Left ventricle myocardium inferior (tissue), 1 donor: ENCODE data around the gene NDUFS2. TPM values are rescaled to one million over a fixed set of nuclear protein-coding genes. Genes with fewer than 3 reads are reported as not detected.

ENCODE experiments used
- DNase-seq: peaks from one replicate; pipeline ENCODE4 v3.0.0-alpha.2; 2020
- H3K27ac ChIP-seq: fragments of 200-600 bp; replicated peaks from 2 replicates; pipeline ENCODE4 v1.8.0; 2021
- H3K27me3 ChIP-seq: fragments of 200-600 bp; 2 replicates; pipeline ENCODE4 v1.8.0; 2021; ENCODE audit warnings: low read depth
- H3K36me3 ChIP-seq: fragments of 200-600 bp; 2 replicates; pipeline ENCODE4 v1.8.0; 2021
- H3K4me1 ChIP-seq: fragments of 200-600 bp; 2 replicates; pipeline ENCODE4 v1.8.0; 2021
- H3K4me3 ChIP-seq: fragments of 200-600 bp; 2 replicates; pipeline ENCODE4 v1.8.0; 2021; ENCODE audit warnings: mild to moderate bottlenecking, moderate library complexity
- H3K9me3 ChIP-seq: fragments of 200-600 bp; replicated peaks from 2 replicates; pipeline ENCODE4 v1.8.0; 2021
- intact Hi-C: fragments of 100-400 bp; cut with micrococcal nuclease; formaldehyde crosslinking; loops from one replicate; pipeline ENCODE4 v1.11.0; 2022
- total RNA-seq: library from RNA; stranded (reverse); fragmentation: NEBNext Ultra II Directional; extraction: Animal tissue kit (Norgen Biotek cat#: 25700); gene quantifications from one replicate; pipeline ENCODE4 v1.2.1, GENCODE V29; 2021
- TF ChIP-seq, protein P1 (sequence below): fragments of 200-600 bp; IDR thresholded peaks from 2 replicates; pipeline ENCODE4 v1.8.0; 2021; ENCODE audit warnings: antibody characterized with exemption, mild to moderate bottlenecking, borderline replicate concordance
- donor health status: DM: no; HTN: yes; CAD: no; lungs with severe emphysema.

Gene NDUFS2
- total RNA-seq, 1 donor from 2014 or later, result 302 TPM

DNA sequence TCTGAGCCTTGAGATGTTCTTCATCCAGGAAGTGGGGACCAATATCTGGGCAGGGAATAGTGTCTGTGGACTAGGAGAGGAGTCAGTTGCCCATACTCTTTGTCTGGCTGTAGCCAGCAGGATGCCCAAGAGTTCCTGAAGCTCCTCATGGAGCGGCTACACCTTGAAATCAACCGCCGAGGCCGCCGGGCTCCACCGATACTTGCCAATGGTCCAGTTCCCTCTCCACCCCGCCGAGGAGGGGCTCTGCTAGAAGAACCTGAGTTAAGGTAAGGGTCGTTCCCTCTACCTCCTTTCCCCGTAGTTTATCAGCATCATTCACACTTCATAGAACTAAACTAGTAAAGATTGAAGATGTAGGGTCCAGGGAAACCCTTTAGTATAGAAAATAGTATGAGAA lies 39.4 kb upstream of the NDUFS2 start:
- no peak overlapping the region for H3K27ac ChIP-seq
- H3K27me3 ChIP-seq, result no peaks in the 10 kb centered on the region
- no peak for DNase-seq
- peaks cover 66% of the 10 kb centered on the region for H3K4me1 ChIP-seq
- intact Hi-C loops, result no loop called here
- TF ChIP-seq, protein P1, sequence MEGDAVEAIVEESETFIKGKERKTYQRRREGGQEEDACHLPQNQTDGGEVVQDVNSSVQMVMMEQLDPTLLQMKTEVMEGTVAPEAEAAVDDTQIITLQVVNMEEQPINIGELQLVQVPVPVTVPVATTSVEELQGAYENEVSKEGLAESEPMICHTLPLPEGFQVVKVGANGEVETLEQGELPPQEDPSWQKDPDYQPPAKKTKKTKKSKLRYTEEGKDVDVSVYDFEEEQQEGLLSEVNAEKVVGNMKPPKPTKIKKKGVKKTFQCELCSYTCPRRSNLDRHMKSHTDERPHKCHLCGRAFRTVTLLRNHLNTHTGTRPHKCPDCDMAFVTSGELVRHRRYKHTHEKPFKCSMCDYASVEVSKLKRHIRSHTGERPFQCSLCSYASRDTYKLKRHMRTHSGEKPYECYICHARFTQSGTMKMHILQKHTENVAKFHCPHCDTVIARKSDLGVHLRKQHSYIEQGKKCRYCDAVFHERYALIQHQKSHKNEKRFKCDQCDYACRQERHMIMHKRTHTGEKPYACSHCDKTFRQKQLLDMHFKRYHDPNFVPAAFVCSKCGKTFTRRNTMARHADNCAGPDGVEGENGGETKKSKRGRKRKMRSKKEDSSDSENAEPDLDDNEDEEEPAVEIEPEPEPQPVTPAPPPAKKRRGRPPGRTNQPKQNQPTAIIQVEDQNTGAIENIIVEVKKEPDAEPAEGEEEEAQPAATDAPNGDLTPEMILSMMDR, result no peak
- no peaks in the 10 kb centered on the region for H3K9me3 ChIP-seq
- H3K36me3 ChIP-seq, result peaks cover 33% of the 10 kb centered on the region
- H3K4me3 ChIP-seq, result no peak overlapping the region

DNA sequence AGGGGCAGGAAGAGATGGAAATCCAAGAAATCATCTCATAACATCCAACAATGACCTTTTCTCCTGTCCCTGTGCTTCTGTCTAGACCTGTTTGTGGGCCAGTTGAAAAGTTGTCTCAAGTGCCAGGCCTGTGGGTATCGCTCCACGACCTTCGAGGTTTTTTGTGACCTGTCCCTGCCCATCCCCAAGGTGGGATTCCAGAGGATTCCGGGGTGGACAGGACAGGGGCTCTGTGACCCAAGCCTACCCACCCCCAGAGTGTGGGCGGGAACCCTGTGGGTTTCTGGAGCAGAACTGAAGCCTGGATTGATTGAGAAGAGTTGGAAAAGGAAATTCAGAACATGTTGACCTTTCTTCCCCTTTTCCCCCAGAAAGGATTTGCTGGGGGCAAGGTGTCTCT lies 38.4 kb upstream of the NDUFS2 start:
- intact Hi-C loops, result no loop called here
- DNase-seq, result no peak
- no peak overlapping the region for H3K27ac ChIP-seq
- H3K4me1 ChIP-seq, result peaks cover 64% of the 10 kb centered on the region
- H3K4me3 ChIP-seq, result no peak overlapping the region
- TF ChIP-seq, protein P1, result no peak
- peaks cover 25% of the 10 kb centered on the region for H3K36me3 ChIP-seq
- H3K9me3 ChIP-seq, result no peaks in the 10 kb centered on the region
- H3K27me3 ChIP-seq, result no peaks in the 10 kb centered on the region

DNA sequence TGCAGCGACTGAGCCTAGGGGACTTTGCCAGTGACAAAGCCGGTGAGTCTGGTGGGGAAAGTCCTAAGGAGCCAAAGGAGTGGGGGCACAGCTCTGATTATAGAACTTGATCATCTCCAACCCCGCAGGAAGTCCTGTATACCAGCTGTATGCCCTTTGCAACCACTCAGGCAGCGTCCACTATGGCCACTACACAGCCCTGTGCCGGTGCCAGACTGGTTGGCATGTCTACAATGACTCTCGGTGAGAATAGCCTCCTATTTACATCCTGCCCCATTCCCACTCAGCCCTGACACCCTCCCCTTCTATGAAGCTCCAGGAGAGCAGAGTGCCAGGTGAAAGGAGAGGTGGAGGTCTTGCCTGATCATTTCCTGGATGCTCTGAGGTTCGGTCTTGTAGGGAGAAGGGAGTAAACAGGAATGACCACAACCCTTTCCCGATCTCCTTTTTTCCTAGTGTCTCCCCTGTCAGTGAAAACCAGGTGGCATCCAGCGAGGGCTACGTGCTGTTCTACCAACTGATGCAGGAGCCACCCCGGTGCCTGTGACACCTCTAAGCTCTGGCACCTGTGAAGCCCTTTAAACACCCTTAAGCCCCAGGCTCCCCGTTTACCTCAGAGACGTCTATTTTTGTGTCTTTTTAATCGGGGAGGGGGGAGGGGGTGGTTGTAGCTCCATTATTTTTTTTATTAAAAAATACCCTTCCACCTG lies 37.1 kb upstream of the NDUFS2 start:
- Histone ChIP-seq H3K4me1 (peaks cover 53% of the 10 kb centered on the region), H3K4me3 (peak overlapping the region; percentile 80), H3K27ac (peak overlapping the region; percentile 91), H3K27me3 (no peaks in the 10 kb centered on the region), H3K9me3 (no peaks in the 10 kb centered on the region), H3K36me3 (peaks cover 38% of the 10 kb centered on the region)
- TF ChIP-seq, protein P1, result no peak
- DNase-seq, result no peak
- intact Hi-C loops, result no loop called here

DNA sequence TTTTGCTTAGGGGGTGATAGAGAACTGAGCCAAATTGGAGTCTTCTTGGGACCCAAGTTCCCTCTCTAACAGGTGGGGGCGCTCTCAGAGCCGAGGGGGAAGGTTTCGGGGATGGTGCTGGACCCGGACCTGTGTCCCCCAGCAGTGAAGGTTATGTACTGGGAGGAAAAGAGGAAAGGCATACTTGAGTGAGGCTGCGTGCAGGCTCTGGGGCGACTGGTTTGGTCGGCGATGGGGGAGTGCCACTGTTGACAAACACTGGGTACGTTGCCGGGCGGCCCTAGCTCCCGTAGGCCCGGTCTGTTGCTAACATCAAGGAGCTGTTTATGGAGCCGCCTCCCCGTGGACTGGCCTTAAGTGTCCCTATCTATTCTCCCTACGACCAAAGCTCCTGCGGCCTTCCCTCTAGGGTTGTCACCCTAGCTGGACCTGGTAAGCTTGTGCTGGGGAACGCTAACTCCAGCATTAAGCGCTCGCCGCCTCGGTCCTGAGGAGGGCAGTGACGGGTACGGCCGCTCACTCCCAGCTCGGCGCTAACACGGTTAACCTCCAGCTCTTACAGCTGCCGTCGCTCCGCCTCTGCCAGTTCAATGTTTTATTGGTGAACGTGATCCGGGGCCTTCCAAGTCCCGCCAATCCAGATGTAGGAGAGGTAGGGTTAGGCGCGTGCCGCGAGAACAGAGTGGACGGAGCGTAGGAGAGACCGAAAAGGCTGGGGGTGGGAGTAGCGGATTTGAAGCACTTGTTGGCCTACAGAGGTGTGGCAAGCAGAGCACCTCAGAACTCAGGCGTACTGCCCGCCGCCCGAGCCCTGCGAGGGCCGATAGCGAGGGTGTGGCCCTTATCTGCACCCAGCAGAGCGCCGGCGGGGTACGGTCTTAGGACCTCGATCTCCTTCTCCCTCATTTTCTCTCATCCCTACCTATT lies 36.2 kb upstream of the NDUFS2 start, which contains the start of gene PPOX:
PPOX (plus strand) TSS at position 685 of the 927 bp plus-strand sequence. CDS start 422 bp downstream, outside the sequence.
- intact Hi-C loops, result no loop called here
- Histone ChIP-seq H3K4me1 (peaks cover 43% of the 10 kb centered on the region), H3K27ac (peak within 1 kb of the TSS; percentile 91), H3K9me3 (no peaks in the 10 kb centered on the region), H3K36me3 (peaks cover 47% of the 10 kb centered on the region), H3K27me3 (no peaks in the 10 kb centered on the region), H3K4me3 (peak within 1 kb of the TSS; percentile 80)
- peak; percentile 95 for DNase-seq
- TF ChIP-seq, protein P1, result peak; percentile 58

GRCh38 chr1:161166669-161167548 lies 35.3 kb upstream of the NDUFS2 start:
- no peak for DNase-seq
- intact Hi-C loops, result no loop called here
- Histone ChIP-seq H3K4me3 (peak overlapping the region; percentile 80), H3K36me3 (peaks cover 56% of the 10 kb centered on the region), H3K4me1 (peaks cover 34% of the 10 kb centered on the region), H3K9me3 (no peaks in the 10 kb centered on the region), H3K27ac (peak overlapping the region; percentile 91), H3K27me3 (no peaks in the 10 kb centered on the region)
- TF ChIP-seq, protein P1, result no peak
